Chondrocyte (in vitro differentiated cells): Measurements from ENCODE around the gene GRIK1. TPM values are rescaled to one million over a fixed set of nuclear protein-coding genes. Genes with fewer than 3 reads are reported as not detected.

Experiments used
- DNase-seq: peaks from one replicate; pipeline ENCODE4 v3.0.0; 2021; ENCODE audit warnings: mixed read lengths, low spot score
- H3K27ac Mint-ChIP-seq: one replicate; pipeline ENCODE4 v1.8.0; 2021; ENCODE audit warnings: mild to moderate bottlenecking, moderate library complexity, mixed read lengths; ENCODE audit not compliant: unreplicated experiment
- H3K27me3 Mint-ChIP-seq: 2 replicates; pipeline ENCODE4 v1.8.0; 2021; ENCODE audit warnings: low read depth, mixed read lengths
- H3K36me3 Mint-ChIP-seq: 2 replicates; pipeline ENCODE4 v1.8.0; 2021; ENCODE audit warnings: low read depth, mixed read lengths
- H3K4me1 Mint-ChIP-seq: 2 replicates; pipeline ENCODE4 v1.8.0; 2021; ENCODE audit warnings: low read depth, mild to moderate bottlenecking, mixed read lengths
- H3K4me3 Mint-ChIP-seq: one replicate; pipeline ENCODE4 v1.8.0; 2021; ENCODE audit warnings: mild to moderate bottlenecking, moderate library complexity, mixed read lengths; ENCODE audit not compliant: unreplicated experiment
- H3K9me3 Mint-ChIP-seq: 2 replicates; pipeline ENCODE4 v1.8.0; 2021; ENCODE audit warnings: low read depth, mixed read lengths
- total RNA-seq: library from RNA; stranded (reverse); gene quantifications from 3 replicates; pipeline ENCODE4 v1.2.1, GENCODE V29; 2021
- TF ChIP-seq, protein P1 (sequence below): fragments of 200-600 bp; sonication (generic); IDR thresholded peaks from 2 replicates; pipeline ENCODE4 v1.5.0; 2021; ENCODE audit warnings: antibody characterized with exemption, mild to moderate bottlenecking, moderate library complexity

GRIK1 gene
- total RNA-seq, 1 donor from 2014 or later: 1.2 TPM

DNA sequence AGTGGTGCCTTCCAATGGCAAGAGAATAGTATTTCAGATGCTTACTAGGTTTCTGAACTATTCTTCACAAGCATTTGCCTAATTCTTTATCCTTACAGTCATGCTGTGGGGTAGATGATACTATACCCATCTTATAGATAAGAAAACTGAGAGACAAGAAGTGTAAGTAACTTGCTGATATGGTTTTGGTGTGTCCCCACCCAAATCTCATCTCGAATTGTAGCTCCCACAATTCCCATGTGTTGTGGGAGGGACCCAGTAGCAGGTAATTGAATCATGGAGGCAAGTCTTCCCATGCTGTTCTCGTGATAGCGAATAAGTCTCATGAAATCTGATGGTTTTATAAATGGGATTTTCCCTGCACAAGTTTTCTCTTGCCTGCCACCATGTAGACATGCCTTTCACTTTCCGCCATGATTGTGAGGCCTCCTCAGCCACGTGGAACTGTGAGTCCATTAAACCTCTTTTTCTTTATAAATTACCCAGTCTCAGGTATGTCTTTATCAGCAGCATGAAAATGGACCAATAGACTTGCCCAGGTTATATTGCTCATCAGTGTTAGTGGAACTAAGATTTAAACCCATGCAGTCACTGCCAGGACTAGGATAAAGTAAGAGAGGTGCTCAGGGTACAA lies 298.7 kb downstream of the GRIK1 start:
- H3K36me3 Mint-ChIP-seq: no peaks in the 10 kb centered on the region
- no peaks in the 10 kb centered on the region for H3K27me3 Mint-ChIP-seq
- H3K4me1 Mint-ChIP-seq: no peaks in the 10 kb centered on the region
- H3K27ac Mint-ChIP-seq: no peak overlapping the region
- TF ChIP-seq, protein P1, sequence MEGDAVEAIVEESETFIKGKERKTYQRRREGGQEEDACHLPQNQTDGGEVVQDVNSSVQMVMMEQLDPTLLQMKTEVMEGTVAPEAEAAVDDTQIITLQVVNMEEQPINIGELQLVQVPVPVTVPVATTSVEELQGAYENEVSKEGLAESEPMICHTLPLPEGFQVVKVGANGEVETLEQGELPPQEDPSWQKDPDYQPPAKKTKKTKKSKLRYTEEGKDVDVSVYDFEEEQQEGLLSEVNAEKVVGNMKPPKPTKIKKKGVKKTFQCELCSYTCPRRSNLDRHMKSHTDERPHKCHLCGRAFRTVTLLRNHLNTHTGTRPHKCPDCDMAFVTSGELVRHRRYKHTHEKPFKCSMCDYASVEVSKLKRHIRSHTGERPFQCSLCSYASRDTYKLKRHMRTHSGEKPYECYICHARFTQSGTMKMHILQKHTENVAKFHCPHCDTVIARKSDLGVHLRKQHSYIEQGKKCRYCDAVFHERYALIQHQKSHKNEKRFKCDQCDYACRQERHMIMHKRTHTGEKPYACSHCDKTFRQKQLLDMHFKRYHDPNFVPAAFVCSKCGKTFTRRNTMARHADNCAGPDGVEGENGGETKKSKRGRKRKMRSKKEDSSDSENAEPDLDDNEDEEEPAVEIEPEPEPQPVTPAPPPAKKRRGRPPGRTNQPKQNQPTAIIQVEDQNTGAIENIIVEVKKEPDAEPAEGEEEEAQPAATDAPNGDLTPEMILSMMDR: no peak
- no peaks in the 10 kb centered on the region for H3K9me3 Mint-ChIP-seq
- no peak for DNase-seq
- H3K4me3 Mint-ChIP-seq: no peak overlapping the region

DNA sequence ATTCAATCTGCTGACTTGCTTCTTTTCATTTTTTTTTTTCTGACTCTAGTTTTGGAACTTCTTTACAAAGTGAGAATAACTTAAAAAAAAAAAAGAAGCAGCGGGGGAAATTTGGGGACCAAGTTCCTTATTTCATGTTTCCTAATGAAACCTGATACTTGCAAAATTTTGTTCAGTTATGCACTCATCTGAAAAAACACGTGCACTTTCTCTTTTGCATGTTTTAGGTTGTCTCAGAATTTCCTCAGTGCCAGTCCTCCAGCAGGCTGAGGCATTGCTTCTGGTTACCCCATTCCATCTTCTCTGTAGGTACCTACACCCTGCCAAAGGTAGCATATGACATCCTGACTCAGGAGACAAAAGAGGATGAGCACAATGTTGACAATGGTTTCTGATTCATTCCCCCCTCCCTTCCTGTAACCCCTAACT lies 299.7 kb downstream of the GRIK1 start:
- Mint-ChIP-seq H3K4me1 (no peaks in the 10 kb centered on the region), H3K27me3 (no peaks in the 10 kb centered on the region), H3K9me3 (no peaks in the 10 kb centered on the region), H3K4me3 (no peak overlapping the region), H3K27ac (no peak overlapping the region), H3K36me3 (no peaks in the 10 kb centered on the region)
- no peak for DNase-seq
- TF ChIP-seq, protein P1: no peak

DNA sequence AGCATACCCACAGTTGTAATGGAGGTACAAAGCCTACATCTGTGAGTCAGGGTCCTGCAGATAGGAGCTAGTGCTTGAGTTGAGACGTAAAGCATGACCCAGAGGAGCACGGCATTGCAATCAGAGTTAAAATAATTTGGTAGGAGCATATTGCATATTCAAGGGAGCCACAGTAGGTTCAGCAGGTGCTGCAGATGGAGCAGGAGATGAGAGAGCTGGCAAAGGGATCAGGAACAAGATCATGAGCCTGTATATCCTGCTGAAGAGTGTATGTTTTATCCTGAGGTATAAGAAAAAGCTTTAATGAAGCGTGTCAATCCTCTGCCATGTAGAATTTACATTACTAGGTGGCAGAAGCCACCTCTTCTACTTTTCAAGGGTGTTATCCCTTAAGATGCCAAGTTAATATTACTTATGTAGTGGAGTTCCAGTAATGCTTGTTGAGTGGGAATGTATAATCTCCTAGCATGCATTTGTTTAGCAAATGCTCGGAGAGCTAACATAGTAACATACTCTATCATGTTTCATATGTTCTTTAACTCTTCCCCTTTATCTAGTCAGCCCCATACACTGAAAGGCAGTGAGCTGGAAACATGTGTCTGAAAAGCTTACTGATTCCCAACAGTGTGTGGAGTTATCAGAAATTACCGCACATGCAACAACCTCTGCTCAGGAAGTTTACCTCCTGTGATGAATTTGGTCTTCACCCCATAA lies 300.3 kb downstream of the GRIK1 start:
- no peak overlapping the region for H3K4me3 Mint-ChIP-seq
- H3K36me3 Mint-ChIP-seq: no peaks in the 10 kb centered on the region
- H3K27me3 Mint-ChIP-seq: no peaks in the 10 kb centered on the region
- no peaks in the 10 kb centered on the region for H3K9me3 Mint-ChIP-seq
- no peak for DNase-seq
- H3K4me1 Mint-ChIP-seq: no peaks in the 10 kb centered on the region
- H3K27ac Mint-ChIP-seq: no peak overlapping the region
- TF ChIP-seq, protein P1: no peak

DNA sequence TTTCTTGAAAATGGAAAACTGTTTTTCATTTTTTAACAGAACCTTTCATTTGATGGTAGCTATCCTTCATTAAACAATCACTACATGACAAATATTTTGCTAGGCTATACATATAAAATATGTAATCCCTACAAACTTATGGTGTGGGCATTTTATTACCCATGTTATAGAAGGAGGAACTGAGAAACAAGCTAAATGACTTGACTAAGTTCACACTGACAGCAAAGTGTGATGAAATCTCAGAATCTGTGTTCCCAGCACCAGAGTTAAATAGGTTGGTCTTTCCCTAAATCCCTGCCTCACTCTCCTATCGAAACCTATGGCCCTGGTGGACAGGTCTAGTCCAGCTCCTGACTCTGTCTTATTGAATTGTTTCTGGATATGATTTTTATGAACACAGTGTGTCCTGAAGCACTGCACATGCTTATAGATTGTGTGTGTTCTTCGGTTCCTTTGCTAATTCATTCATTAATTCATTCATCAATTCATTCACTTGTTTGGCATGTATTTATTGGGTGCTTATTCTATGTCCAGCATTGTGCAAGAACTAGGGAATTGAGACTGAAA lies 301.0 kb downstream of the GRIK1 start:
- no peak overlapping the region for H3K27ac Mint-ChIP-seq
- no peaks in the 10 kb centered on the region for H3K9me3 Mint-ChIP-seq
- H3K4me1 Mint-ChIP-seq: no peaks in the 10 kb centered on the region

DNA sequence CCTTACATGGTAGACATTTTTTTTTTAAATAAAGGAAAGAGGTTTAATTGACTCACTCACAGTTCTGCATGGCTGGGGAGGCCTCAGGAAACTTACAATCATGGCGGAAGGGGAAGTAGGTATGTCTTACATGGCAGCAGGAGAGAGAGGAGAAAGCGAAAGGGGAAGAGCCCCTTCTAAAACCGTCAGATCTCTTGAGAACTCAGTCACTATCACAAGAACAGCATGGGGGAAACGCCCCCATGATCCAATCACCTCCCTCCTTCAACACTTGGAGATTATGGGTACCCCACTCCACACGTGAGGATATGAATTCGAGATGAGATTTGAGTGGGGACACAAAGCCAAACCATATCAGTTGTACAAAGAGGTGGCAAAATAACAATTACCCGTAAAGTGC lies 301.7 kb downstream of the GRIK1 start:
- TF ChIP-seq, protein P1: no peak
- no peak overlapping the region for H3K27ac Mint-ChIP-seq
- no peak for DNase-seq
- H3K4me3 Mint-ChIP-seq: no peak overlapping the region
- no peaks in the 10 kb centered on the region for H3K27me3 Mint-ChIP-seq
- H3K36me3 Mint-ChIP-seq: no peaks in the 10 kb centered on the region
- H3K4me1 Mint-ChIP-seq: no peaks in the 10 kb centered on the region
- no peaks in the 10 kb centered on the region for H3K9me3 Mint-ChIP-seq

More for the DNA sequence above, 301.0 kb downstream of the GRIK1 start:
- no peaks in the 10 kb centered on the region for H3K36me3 Mint-ChIP-seq
- H3K4me3 Mint-ChIP-seq: no peak overlapping the region
- TF ChIP-seq, protein P1: no peak
- DNase-seq: no peak
- no peaks in the 10 kb centered on the region for H3K27me3 Mint-ChIP-seq
